Neuronal stem cell (in vitro differentiated cells): ENCODE data around the gene MXD3.

Experiments
- DNase-seq: peaks from one replicate; pipeline ENCODE4 v3.0.0-alpha.2; 2013; ENCODE audit warnings: low spot score
- H2AFZ ChIP-seq: one replicate; pipeline ENCODE4 v1.6.1; 2013; ENCODE audit warnings: mild to moderate bottlenecking, low read length, inconsistent platforms
- H2AK5ac ChIP-seq: 2 replicates; pipeline ENCODE4 v1.6.1; 2013; ENCODE audit warnings: low read depth, mild to moderate bottlenecking, inconsistent platforms, low read length, moderate library complexity, mixed read lengths
- H2BK120ac ChIP-seq: 2 replicates; pipeline ENCODE4 v1.6.1; 2013; ENCODE audit warnings: low read depth, mild to moderate bottlenecking, inconsistent platforms, low read length, moderate library complexity, mixed read lengths
- H2BK12ac ChIP-seq: one replicate; pipeline ENCODE4 v1.6.1; 2013; ENCODE audit warnings: low read length, inconsistent platforms
- H2BK15ac ChIP-seq: 2 replicates; pipeline ENCODE4 v1.6.1; 2013; ENCODE audit warnings: mild to moderate bottlenecking, low read length, inconsistent platforms, mixed read lengths
- H2BK5ac ChIP-seq: one replicate; pipeline ENCODE4 v1.6.1; 2013; ENCODE audit warnings: inconsistent platforms, mild to moderate bottlenecking, low read length, moderate library complexity
- H3K14ac ChIP-seq: one replicate; pipeline ENCODE4 v1.6.1; 2013; ENCODE audit warnings: low read length, inconsistent platforms
- H3K18ac ChIP-seq: 2 replicates; pipeline ENCODE4 v1.6.1; 2013; ENCODE audit warnings: low read length, inconsistent platforms
- H3K23ac ChIP-seq: 2 replicates; pipeline ENCODE4 v1.6.1; 2013; ENCODE audit warnings: low read depth, mild to moderate bottlenecking, mixed read lengths, low read length, inconsistent platforms; ENCODE audit not compliant: poor library complexity
- H3K27ac ChIP-seq: replicated peaks from 3 replicates; pipeline ENCODE4 v1.5.1; 2013; ENCODE audit warnings: low read length, inconsistent platforms
- H3K27me3 ChIP-seq, 3 experiments: 2 replicates each; pipeline ENCODE4 v1.6.1; 2013; ENCODE audit warnings: low read length in 3 of 3, mild to moderate bottlenecking in 2 of 3, inconsistent platforms in 1 of 3, low read depth in 1 of 3, mixed read lengths in 1 of 3, moderate library complexity in 1 of 3; ENCODE audit not compliant: control insufficient read depth in 3 of 3, insufficient read depth in 3 of 3
- H3K36me3 ChIP-seq, 2 donors: replicated peaks in 1 of 2; 2 replicates each; pipeline ENCODE4 v1.6.1; 2013; ENCODE audit warnings: low read length in 2 of 2; ENCODE audit not compliant: control insufficient read depth in 2 of 2, insufficient read depth in 2 of 2
- H3K4ac ChIP-seq: 2 replicates; pipeline ENCODE4 v1.6.1; 2013; ENCODE audit warnings: inconsistent platforms, mild to moderate bottlenecking, low read length, moderate library complexity
- H3K4me1 ChIP-seq, 2 donors: 1 replicate in 1 of 2; 2 replicates in 1 of 2; pipeline ENCODE4 v1.6.1; 2013; ENCODE audit warnings: low read length in 2 of 2, low read depth in 1 of 2; ENCODE audit not compliant: control insufficient read depth in 2 of 2, insufficient read depth in 1 of 2
- H3K4me2 ChIP-seq: one replicate; pipeline ENCODE4 v1.6.1; 2013; ENCODE audit warnings: mild to moderate bottlenecking, low read length, inconsistent platforms; ENCODE audit not compliant: insufficient read depth, poor library complexity, severe bottlenecking
- H3K4me3 ChIP-seq, 2 donors: 2 replicates each; pipeline ENCODE4 v1.5.1; 2013; ENCODE audit warnings: low read length in 2 of 2, mild to moderate bottlenecking in 2 of 2, inconsistent platforms in 1 of 2, moderate library complexity in 1 of 2
- H3K79me1 ChIP-seq: one replicate; pipeline ENCODE4 v1.6.1; 2013; ENCODE audit warnings: low read depth, mild to moderate bottlenecking, inconsistent platforms, low read length, moderate library complexity
- H3K9ac ChIP-seq: one replicate; pipeline ENCODE4 v1.6.1; 2013; ENCODE audit warnings: mild to moderate bottlenecking, low read depth, low read length, inconsistent platforms; ENCODE audit not compliant: poor library complexity
- H3K9me3 ChIP-seq, 2 donors: replicated peaks in 1 of 2; 2 replicates each; pipeline versions ENCODE3 to v1.6.1; 2013; ENCODE audit warnings: low read length in 2 of 2, mild to moderate bottlenecking in 2 of 2, inconsistent platforms in 1 of 2, low read depth in 1 of 2, mixed read lengths in 1 of 2, moderate library complexity in 1 of 2; ENCODE audit not compliant: control insufficient read depth in 2 of 2, insufficient read depth in 1 of 2
- H4K8ac ChIP-seq: one replicate; pipeline ENCODE4 v1.6.1; 2013; ENCODE audit warnings: low read depth, mild to moderate bottlenecking, inconsistent platforms, low read length, moderate library complexity
- H4K91ac ChIP-seq: one replicate; pipeline ENCODE4 v1.6.1; 2013; ENCODE audit warnings: low read length, low read depth, mild to moderate bottlenecking, inconsistent platforms; ENCODE audit not compliant: poor library complexity
- WGBS, 2 donors: extraction: QIAGEN DNeasy Blood & Tissue Kit; methylation state at CpG; one replicate each; pipeline ENCODE4 v1.1.7; 2013; ENCODE audit warnings: missing lambda C conversion rate in 2 of 2, mixed read lengths in 1 of 2; ENCODE audit not compliant: insufficient read length in 2 of 2, insufficient replicate concordance in 1 of 2; ENCODE audit errors: extremely low coverage in 2 of 2; 5-methylcytosine and 5-hydroxymethylcytosine counted together

Gene MXD3

DNA sequence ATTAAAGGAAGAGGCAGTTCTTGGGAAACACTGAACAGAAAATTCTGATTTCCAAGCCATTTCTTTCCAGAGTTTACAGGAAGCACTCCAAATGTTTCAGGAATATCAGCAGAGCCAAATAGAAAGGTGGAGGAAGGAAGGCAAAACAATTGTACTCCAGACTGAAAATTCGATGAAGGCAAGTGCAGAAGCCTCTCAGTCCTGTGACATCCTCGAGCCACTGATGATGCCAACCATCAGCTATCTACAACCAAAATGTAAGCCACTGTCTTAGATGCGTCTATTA is 37.6 kb upstream of the MXD3 start:
- no peak overlapping the region for H2AFZ ChIP-seq
- no CpG with 5 or more reads among the region's 3 CpGs for WGBS, 2 donors
- no peaks in the 10 kb centered on the region for H3K9me3 ChIP-seq
- H2BK12ac ChIP-seq, result no peak overlapping the region
- H3K23ac ChIP-seq, result no peak overlapping the region
- no peak overlapping the region for H3K18ac ChIP-seq
- no peak overlapping the region for H3K27ac ChIP-seq
- no peak overlapping the region for H3K4ac ChIP-seq
- peaks cover 4 to 39% of the 10 kb centered on the region in 2 donors for H3K36me3 ChIP-seq
- H2AK5ac ChIP-seq, result no peak overlapping the region
- H3K27me3 ChIP-seq, result no peaks in the 10 kb centered on the region
- H3K4me1 ChIP-seq, result peaks cover 8 to 9% of the 10 kb centered on the region in 2 donors
- H3K9ac ChIP-seq, result no peak overlapping the region
- peaks cover 11% of the 10 kb centered on the region for H3K79me1 ChIP-seq
- DNase-seq, result no peak
- no peak overlapping the region for H2BK5ac ChIP-seq
- no peak overlapping the region for H3K4me2 ChIP-seq
- no peak overlapping the region for H2BK15ac ChIP-seq
- H3K14ac ChIP-seq, result no peak overlapping the region
- no peak overlapping the region for H4K91ac ChIP-seq
- H4K8ac ChIP-seq, result no peak overlapping the region
- H2BK120ac ChIP-seq, result no peak overlapping the region
- H3K4me3 ChIP-seq, result no peak overlapping the region

DNA sequence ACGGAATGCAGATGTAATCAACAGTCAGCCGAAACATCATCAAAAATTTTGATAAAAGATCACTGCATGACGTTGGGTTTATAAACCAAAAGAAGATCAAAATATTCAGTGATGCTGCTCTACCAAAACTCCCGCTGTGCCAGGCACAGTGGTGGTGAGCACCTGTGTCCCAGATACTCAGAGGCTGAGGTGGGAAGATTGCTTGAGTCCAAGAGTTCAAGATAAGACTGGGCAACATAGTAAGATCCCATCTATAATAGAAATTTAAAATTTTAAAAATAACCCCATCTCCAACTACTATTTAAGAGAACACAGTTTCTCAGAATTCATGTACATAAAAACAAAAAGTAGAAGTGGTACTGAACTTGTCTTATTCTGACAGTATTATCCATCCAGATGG is 36.0 kb upstream of the MXD3 start:
- no peak overlapping the region for H3K23ac ChIP-seq
- no peak overlapping the region for H3K4me2 ChIP-seq
- peaks cover 11% of the 10 kb centered on the region for H3K79me1 ChIP-seq
- no peak for DNase-seq
- H4K8ac ChIP-seq, result no peak overlapping the region
- no peak overlapping the region for H3K27ac ChIP-seq
- no peak overlapping the region for H3K9ac ChIP-seq
- no peak overlapping the region for H2AFZ ChIP-seq
- no peak overlapping the region for H4K91ac ChIP-seq
- no CpG with 5 or more reads among the region's 4 CpGs for WGBS, 2 donors
- peaks cover 4 to 47% of the 10 kb centered on the region in 2 donors for H3K36me3 ChIP-seq
- no peak overlapping the region for H3K4ac ChIP-seq
- no peak overlapping the region for H2BK120ac ChIP-seq
- peaks cover 8 to 9% of the 10 kb centered on the region in 2 donors for H3K4me1 ChIP-seq
- no peak overlapping the region for H3K4me3 ChIP-seq
- H3K14ac ChIP-seq, result no peak overlapping the region
- H2BK5ac ChIP-seq, result no peak overlapping the region
- H3K27me3 ChIP-seq, result no peaks in the 10 kb centered on the region
- no peaks in the 10 kb centered on the region for H3K9me3 ChIP-seq
- no peak overlapping the region for H3K18ac ChIP-seq
- no peak overlapping the region for H2BK15ac ChIP-seq
- no peak overlapping the region for H2AK5ac ChIP-seq
- H2BK12ac ChIP-seq, result no peak overlapping the region

DNA sequence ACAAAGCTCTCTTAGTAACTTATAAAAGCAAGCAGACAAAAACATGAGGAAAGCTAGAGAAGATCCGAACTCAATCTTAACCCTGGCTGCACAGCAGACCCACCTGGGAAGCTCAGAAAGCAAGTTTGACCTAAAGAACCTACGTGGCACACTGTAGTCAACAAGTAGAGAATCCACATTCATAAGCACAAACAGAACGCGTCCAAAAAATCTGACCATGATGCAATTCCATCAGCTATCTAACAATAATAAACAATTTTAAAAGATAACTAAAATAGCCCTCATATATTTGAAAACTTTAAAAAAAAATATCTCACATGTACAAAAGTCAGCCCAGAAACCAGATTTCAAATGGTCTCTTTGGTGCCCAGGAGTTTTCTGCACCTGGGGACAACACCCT is 35.1 kb upstream of the MXD3 start:
- no peaks in the 10 kb centered on the region for H3K27me3 ChIP-seq
- H4K91ac ChIP-seq, result no peak overlapping the region
- no peak overlapping the region for H2AK5ac ChIP-seq
- H3K4me2 ChIP-seq, result no peak overlapping the region
- H3K79me1 ChIP-seq, result peaks cover 11% of the 10 kb centered on the region
- no peak overlapping the region for H3K27ac ChIP-seq
- no peak overlapping the region for H3K4ac ChIP-seq
- H2BK120ac ChIP-seq, result no peak overlapping the region
- no peak overlapping the region for H3K18ac ChIP-seq
- H2BK15ac ChIP-seq, result no peak overlapping the region
- H3K9ac ChIP-seq, result no peak overlapping the region
- H3K4me3 ChIP-seq, result no peak overlapping the region
- H4K8ac ChIP-seq, result no peak overlapping the region
- H2BK5ac ChIP-seq, result no peak overlapping the region
- no peaks in the 10 kb centered on the region for H3K9me3 ChIP-seq
- no peak for DNase-seq
- H2AFZ ChIP-seq, result no peak overlapping the region
- no peak overlapping the region for H2BK12ac ChIP-seq
- no peak overlapping the region for H3K23ac ChIP-seq
- H3K36me3 ChIP-seq, result peaks cover 4 to 53% of the 10 kb centered on the region in 2 donors
- H3K14ac ChIP-seq, result no peak overlapping the region
- H3K4me1 ChIP-seq, result peaks cover 6 to 9% of the 10 kb centered on the region in 2 donors
- WGBS, 2 donors, result no CpG with 5 or more reads among the region's 4 CpGs

DNA sequence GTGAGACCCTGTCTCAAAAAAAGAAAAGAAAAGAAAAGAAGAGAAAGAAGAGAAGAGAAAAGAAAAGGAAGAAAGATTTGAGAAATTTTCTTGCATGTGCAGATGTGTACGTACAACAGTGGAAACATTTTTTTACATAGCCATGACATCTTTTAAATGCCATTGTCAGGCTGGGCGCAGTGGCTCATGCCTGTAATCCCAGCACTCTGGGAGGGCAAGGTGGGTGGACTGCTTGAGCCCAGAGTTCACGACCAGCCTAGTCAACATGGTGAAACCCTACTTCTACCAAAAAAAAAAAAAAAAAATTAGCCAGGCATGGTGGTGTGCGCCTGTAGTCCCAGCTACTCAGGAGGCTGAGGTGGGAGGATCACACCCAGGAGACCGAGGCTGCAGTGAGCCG is 33.2 kb upstream of the MXD3 start:
- Histone ChIP-seq H3K36me3 (peaks cover 3 to 60% of the 10 kb centered on the region in 2 donors), H3K9me3 (no peaks in the 10 kb centered on the region), H2BK5ac (no peak overlapping the region), H2AFZ (no peak overlapping the region), H4K91ac (no peak overlapping the region), H3K23ac (no peak overlapping the region), H2BK15ac (no peak overlapping the region), H3K14ac (no peak overlapping the region), H3K4ac (no peak overlapping the region), H2BK120ac (no peak overlapping the region), H3K9ac (no peak overlapping the region), H3K18ac (no peak overlapping the region), H2AK5ac (no peak overlapping the region), H2BK12ac (no peak overlapping the region), H3K27me3 (no peaks in the 10 kb centered on the region), H3K4me1 (peaks cover 0 to 1% of the 10 kb centered on the region in 2 donors), H3K4me3 (no peak overlapping the region), H3K4me2 (no peak overlapping the region), H3K79me1 (peaks cover 4% of the 10 kb centered on the region), H4K8ac (no peak overlapping the region), H3K27ac (no peak overlapping the region)
- no CpG with 5 or more reads among the region's 6 CpGs for WGBS, 2 donors
- no peak for DNase-seq
